Measurements from ENCODE around the gene BZW1.

Gene BZW1

GRCh38 chr2:200811333-200812121 is at the start of gene BZW1:
TSS of gene BZW1 (plus strand) at chr2:200811910. CDS start at chr2:200813218, 1,308 bp downstream.
- peaks cover 42% of the 10 kb centered on the region for H3K4me1 Mint-ChIP-seq
- H3K27ac Mint-ChIP-seq: peak within 1 kb of the TSS; percentile 98
- peaks cover 22% of the 10 kb centered on the region for H3K36me3 Mint-ChIP-seq
- peak within 1 kb of the TSS; percentile 99 for H3K4me3 Mint-ChIP-seq
- no peaks in the 10 kb centered on the region for H3K9me3 Mint-ChIP-seq
- no peaks in the 10 kb centered on the region for H3K27me3 Mint-ChIP-seq

GRCh38 chr2:200762127-200762526 is 49.6 kb upstream of the BZW1 start:
- Mint-ChIP-seq H3K27ac (no peak overlapping the region), H3K4me3 (no peak overlapping the region), H3K27me3 (no peaks in the 10 kb centered on the region), H3K9me3 (no peaks in the 10 kb centered on the region), H3K36me3 (no peaks in the 10 kb centered on the region), H3K4me1 (peaks cover 16% of the 10 kb centered on the region)

GRCh38 chr2:200763422-200763821 is 48.3 kb upstream of the BZW1 start:
- Mint-ChIP-seq H3K4me1 (peaks cover 16% of the 10 kb centered on the region), H3K4me3 (no peak overlapping the region), H3K27ac (no peak overlapping the region), H3K9me3 (no peaks in the 10 kb centered on the region), H3K27me3 (no peaks in the 10 kb centered on the region), H3K36me3 (no peaks in the 10 kb centered on the region)

- H3K27me3 Mint-ChIP-seq: no peaks in the 10 kb centered on the region
- H3K27ac Mint-ChIP-seq: no peak overlapping the region
- no peaks in the 10 kb centered on the region for H3K9me3 Mint-ChIP-seq
- no peaks in the 10 kb centered on the region for H3K36me3 Mint-ChIP-seq
- H3K4me3 Mint-ChIP-seq: no peak overlapping the region
- H3K4me1 Mint-ChIP-seq: peaks cover 16% of the 10 kb centered on the region
Observed at GRCh38 chr2:200765139-200765951, 46.4 kb upstream of the BZW1 start.

- Mint-ChIP-seq H3K4me3 (no peak overlapping the region), H3K27me3 (no peaks in the 10 kb centered on the region), H3K36me3 (no peaks in the 10 kb centered on the region), H3K4me1 (peaks cover 16% of the 10 kb centered on the region), H3K9me3 (no peaks in the 10 kb centered on the region), H3K27ac (peak overlapping the region; percentile 21)
Observed at GRCh38 chr2:200765995-200766660, 45.6 kb upstream of the BZW1 start.

GRCh38 chr2:200767111-200767885 is 44.4 kb upstream of the BZW1 start:
- Mint-ChIP-seq H3K4me3 (no peak overlapping the region), H3K27ac (no peak overlapping the region), H3K36me3 (no peaks in the 10 kb centered on the region), H3K9me3 (no peaks in the 10 kb centered on the region), H3K27me3 (no peaks in the 10 kb centered on the region), H3K4me1 (peaks cover 16% of the 10 kb centered on the region)

GRCh38 chr2:200770847-200771246 is 40.9 kb upstream of the BZW1 start:
- Mint-ChIP-seq H3K27ac (no peak overlapping the region), H3K27me3 (no peaks in the 10 kb centered on the region)

GRCh38 chr2:200772620-200773019 is 39.1 kb upstream of the BZW1 start:
- Mint-ChIP-seq H3K4me3 (no peak overlapping the region), H3K9me3 (no peaks in the 10 kb centered on the region), H3K4me1 (no peaks in the 10 kb centered on the region), H3K27me3 (no peaks in the 10 kb centered on the region), H3K27ac (no peak overlapping the region), H3K36me3 (peaks cover 1% of the 10 kb centered on the region)

More at GRCh38 chr2:200770847-200771246, 40.9 kb upstream of the BZW1 start:
- Mint-ChIP-seq H3K4me1 (peaks cover 5% of the 10 kb centered on the region), H3K4me3 (no peak overlapping the region), H3K9me3 (no peaks in the 10 kb centered on the region), H3K36me3 (peaks cover 1% of the 10 kb centered on the region)

- Mint-ChIP-seq H3K36me3 (peaks cover 1% of the 10 kb centered on the region), H3K9me3 (no peaks in the 10 kb centered on the region), H3K27ac (no peak overlapping the region), H3K27me3 (no peaks in the 10 kb centered on the region), H3K4me1 (no peaks in the 10 kb centered on the region), H3K4me3 (no peak overlapping the region)
Observed at GRCh38 chr2:200773083-200773482, 38.6 kb upstream of the BZW1 start.

GRCh38 chr2:200774920-200775319 is 36.8 kb upstream of the BZW1 start:
- no peak overlapping the region for H3K27ac Mint-ChIP-seq
- no peaks in the 10 kb centered on the region for H3K27me3 Mint-ChIP-seq
- no peaks in the 10 kb centered on the region for H3K9me3 Mint-ChIP-seq
- no peak overlapping the region for H3K4me3 Mint-ChIP-seq
- H3K36me3 Mint-ChIP-seq: peaks cover 1% of the 10 kb centered on the region
- no peaks in the 10 kb centered on the region for H3K4me1 Mint-ChIP-seq

GRCh38 chr2:200777275-200777674 is 34.4 kb upstream of the BZW1 start:
- Mint-ChIP-seq H3K4me3 (no peak overlapping the region), H3K4me1 (no peaks in the 10 kb centered on the region), H3K27me3 (no peaks in the 10 kb centered on the region), H3K36me3 (peaks cover 1% of the 10 kb centered on the region), H3K27ac (no peak overlapping the region), H3K9me3 (no peaks in the 10 kb centered on the region)

GRCh38 chr2:200778038-200778437 is 33.7 kb upstream of the BZW1 start:
- no peak overlapping the region for H3K4me3 Mint-ChIP-seq
- H3K4me1 Mint-ChIP-seq: no peaks in the 10 kb centered on the region
- no peaks in the 10 kb centered on the region for H3K27me3 Mint-ChIP-seq
- H3K36me3 Mint-ChIP-seq: peaks cover 1% of the 10 kb centered on the region
- no peak overlapping the region for H3K27ac Mint-ChIP-seq
- H3K9me3 Mint-ChIP-seq: no peaks in the 10 kb centered on the region

- H3K27me3 Mint-ChIP-seq: no peaks in the 10 kb centered on the region
Observed at GRCh38 chr2:200779214-200779613, 32.5 kb upstream of the BZW1 start.

GRCh38 chr2:200781616-200782015 is 30.1 kb upstream of the BZW1 start:
- Mint-ChIP-seq H3K27me3 (no peaks in the 10 kb centered on the region), H3K36me3 (no peaks in the 10 kb centered on the region), H3K9me3 (no peaks in the 10 kb centered on the region), H3K4me3 (no peak overlapping the region), H3K27ac (no peak overlapping the region), H3K4me1 (no peaks in the 10 kb centered on the region)

More at GRCh38 chr2:200779214-200779613, 32.5 kb upstream of the BZW1 start:
- H3K36me3 Mint-ChIP-seq: peaks cover 1% of the 10 kb centered on the region
- H3K9me3 Mint-ChIP-seq: no peaks in the 10 kb centered on the region
- no peak overlapping the region for H3K27ac Mint-ChIP-seq
- no peak overlapping the region for H3K4me3 Mint-ChIP-seq
- H3K4me1 Mint-ChIP-seq: no peaks in the 10 kb centered on the region

GRCh38 chr2:200782251-200782650 is 29.5 kb upstream of the BZW1 start:
- Mint-ChIP-seq H3K9me3 (no peaks in the 10 kb centered on the region), H3K4me3 (no peak overlapping the region), H3K27me3 (no peaks in the 10 kb centered on the region), H3K36me3 (no peaks in the 10 kb centered on the region), H3K4me1 (no peaks in the 10 kb centered on the region), H3K27ac (no peak overlapping the region)

Data from activated naive CD4-positive, alpha-beta T cell treated with anti-CD3 and anti-CD28 coated beads, Interleukin-2, amount 50 U/mL, for 24 hours (primary cell).